Esophagus squamous epithelium (tissue), 5 donors: Measurements from ENCODE around the gene CAMKMT. TPM values are rescaled to one million over a fixed set of nuclear protein-coding genes. Genes with fewer than 3 reads are reported as not detected.

ENCODE experiments used
- DNase-seq: peaks from one replicate; lab custom pipeline; 2025; lab: John Stamatoyannopoulos, UW
- H3K27ac ChIP-seq, 4 donors: fragments of 200-600 bp; sonication (generic); one replicate each; pipeline ENCODE4 v1.5.1; 2016 to 2019; ENCODE audit warnings: mild to moderate bottlenecking in 1 of 4
- H3K27me3 ChIP-seq, 4 donors: fragments of 200-600 bp; sonication (generic); 1 replicate in 3 of 4; 2 replicates in 1 of 4; pipeline versions ENCODE4 v1.5.1 to v1.6.0; 2017 to 2021; ENCODE audit warnings: antibody characterized with exemption in 1 of 4
- H3K36me3 ChIP-seq, 3 donors: fragments of 200-600 bp; sonication (generic); one replicate each; pipeline ENCODE4 v1.5.1; 2016 to 2019
- H3K4me1 ChIP-seq, 3 donors: fragments of 200-600 bp; sonication (generic); one replicate each; pipeline ENCODE4 v1.5.1; 2017 to 2019
- H3K4me3 ChIP-seq, 4 donors: fragments of 200-600 bp; sonication (generic); 1 replicate in 3 of 4; 2 replicates in 1 of 4; pipeline ENCODE4 v1.5.1; 2016 to 2019; ENCODE audit warnings: mild to moderate bottlenecking in 2 of 4, moderate library complexity in 1 of 4
- H3K9me3 ChIP-seq, 3 donors: fragments of 200-600 bp; sonication (generic); one replicate each; pipeline ENCODE4 v1.5.1; 2016 to 2019
- CTCF ChIP-seq, 6 experiments: fragments of 450-650 bp in 4 of 6; fragments of 200-600 bp in 2 of 6; sonication (generic) in 2 of 6; IDR thresholded peaks; one replicate each; pipeline ENCODE4 v1.5.1; 2016 to 2019; ENCODE audit warnings: antibody characterized with exemption in 6 of 6, mild to moderate bottlenecking in 4 of 6, moderate library complexity in 4 of 6
- POLR2A ChIP-seq, 4 donors: fragments of 450-650 bp; IDR thresholded peaks; one replicate each; pipeline ENCODE4 v1.6.1; 2017; ENCODE audit warnings: antibody characterized with exemption in 4 of 4, mild to moderate bottlenecking in 4 of 4, moderate library complexity in 3 of 4
- WGBS, 2 donors: methylation state at CpG; one replicate each; pipeline ENCODE4 v1.1.5; 2018; 5-methylcytosine and 5-hydroxymethylcytosine counted together
- intact Hi-C: fragments of 100-400 bp; cut with DNase I; formaldehyde crosslinking; loops from one replicate; pipeline ENCODE4 v1.15.0; 2022
- total RNA-seq, 4 donors: library from RNA; depleted of rRNA; stranded (reverse); fragments of >200 nt; gene quantifications; one replicate each; pipeline ENCODE4 v1.1.0, GENCODE V29; 2016
- donor health status: DM: yes; HTN: yes; CAD: no.

The CAMKMT gene
- total RNA-seq, 4 donors from 2014 or later = 5.7 to 14.4 (median 10.6) TPM

- WGBS, 2 donors = 86 to 91% methylated on average over 3 of the region's 3 CpGs
- intact Hi-C loops = no loop called here
Measured at GRCh38 chr2:44716131-44716530, 354.4 kb downstream of the CAMKMT start.

GRCh38 chr2:44718431-44718830 is 356.7 kb downstream of the CAMKMT start:
- TF ChIP-seq POLR2A (IDR thresholded peaks at IDR 0.05) (no peak), CTCF (IDR thresholded peaks at IDR 0.05) (no peak)
- Histone ChIP-seq H3K36me3 (no peaks in the 10 kb centered on the region), H3K4me3 (no peak overlapping the region), H3K9me3 (no peaks in the 10 kb centered on the region), H3K4me1 (no peaks in the 10 kb centered on the region), H3K27me3 (no peaks in the 10 kb centered on the region), H3K27ac (no peak overlapping the region)
- intact Hi-C loops = no loop called here
- DNase-seq = no peak
- 88 to 93% methylated on average over 3 of the region's 3 CpGs for whole genome bisulfite sequencing, 2 donors

More at GRCh38 chr2:44716131-44716530, 354.4 kb downstream of the CAMKMT start:
- Histone ChIP-seq H3K36me3 (no peaks in the 10 kb centered on the region), H3K9me3 (no peaks in the 10 kb centered on the region), H3K27ac (no peak overlapping the region), H3K27me3 (no peaks in the 10 kb centered on the region), H3K4me1 (no peaks in the 10 kb centered on the region), H3K4me3 (no peak overlapping the region)
- DNase-seq = no peak
- TF ChIP-seq CTCF (IDR thresholded peaks at IDR 0.05) (no peak), POLR2A (IDR thresholded peaks at IDR 0.05) (no peak)

- Histone ChIP-seq H3K4me3 (no peak overlapping the region), H3K27ac (no peak overlapping the region), H3K9me3 (no peaks in the 10 kb centered on the region), H3K4me1 (no peaks in the 10 kb centered on the region), H3K27me3 (no peaks in the 10 kb centered on the region), H3K36me3 (no peaks in the 10 kb centered on the region)
- WGBS, 2 donors = 94 to 100% methylated on average over 2 of the region's 2 CpGs
- intact Hi-C loops = no loop called here
- no peak for DNase-seq
- TF ChIP-seq POLR2A (IDR thresholded peaks at IDR 0.05) = no peak
- no peak for TF ChIP-seq CTCF (IDR thresholded peaks at IDR 0.05)
Measured at GRCh38 chr2:44719562-44719961, 357.8 kb downstream of the CAMKMT start.

DNA sequence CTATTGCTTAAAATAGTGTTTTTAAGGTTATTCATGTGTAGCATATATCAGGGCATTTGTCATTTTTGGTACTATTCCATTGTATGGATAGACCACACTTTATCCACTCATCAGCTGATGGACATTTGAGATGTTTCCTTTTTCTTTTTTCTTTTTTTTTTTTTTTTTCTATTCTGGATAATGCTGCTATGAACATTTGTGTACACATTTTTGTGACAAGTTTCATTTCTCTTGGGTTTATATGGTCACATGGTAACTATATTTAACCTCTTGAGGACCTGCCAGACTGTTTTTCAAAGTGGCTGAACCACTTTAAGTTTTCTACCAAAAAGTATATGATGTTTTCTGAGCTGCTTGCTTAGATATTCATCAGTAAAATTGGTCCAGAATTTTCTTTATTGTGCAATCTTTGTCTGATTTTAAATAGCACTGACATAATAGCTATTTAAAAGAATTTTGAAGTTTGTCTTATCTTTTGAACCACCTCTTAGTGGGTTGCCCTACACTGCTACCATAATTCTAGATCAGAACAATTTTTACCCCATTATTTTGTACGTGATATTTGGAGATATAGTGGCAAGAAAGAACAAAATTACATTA is 360.4 kb downstream of the CAMKMT start:
- 71 to 75% methylated on average over 1 of the region's 1 CpG for WGBS, 2 donors
- Histone ChIP-seq H3K36me3 (no peaks in the 10 kb centered on the region), H3K27ac (no peak overlapping the region), H3K4me1 (no peaks in the 10 kb centered on the region), H3K4me3 (no peak overlapping the region), H3K27me3 (no peaks in the 10 kb centered on the region), H3K9me3 (no peaks in the 10 kb centered on the region)
- no peak for DNase-seq
- TF ChIP-seq CTCF (IDR thresholded peaks at IDR 0.05) (no peak), POLR2A (IDR thresholded peaks at IDR 0.05) (no peak)
- intact Hi-C loops = no loop called here

GRCh38 chr2:44723921-44724320 is 362.2 kb downstream of the CAMKMT start:
- Histone ChIP-seq H3K4me3 (no peak overlapping the region), H3K27ac (no peak overlapping the region), H3K36me3 (no peaks in the 10 kb centered on the region), H3K27me3 (no peaks in the 10 kb centered on the region), H3K9me3 (no peaks in the 10 kb centered on the region), H3K4me1 (no peaks in the 10 kb centered on the region)
- DNase-seq = no peak
- 95 to 100% methylated on average over 2 to 3 of the region's 3 CpGs for WGBS, 2 donors
- intact Hi-C loops = no loop called here
- TF ChIP-seq CTCF (IDR thresholded peaks at IDR 0.05) = no peak
- TF ChIP-seq POLR2A (IDR thresholded peaks at IDR 0.05) = no peak
